Heart right ventricle (tissue), 16 donors: ENCODE data around the gene RAPGEF3. TPM values are rescaled to one million over a fixed set of nuclear protein-coding genes. Genes with fewer than 3 reads are reported as not detected.
A peak's percentile ranks its signal among the peaks of the same experiment; 100 is the strongest.

ENCODE experiments used
- ATAC-seq, 8 donors: fragments of 200-7000 bp; cut with Tn5 transposase; one replicate each; pipeline ENCODE4 v1.9.1; 2020; ENCODE audit warnings: mild to moderate bottlenecking in 8 of 8, moderate library complexity in 8 of 8, moderate number of reproducible peaks in 1 of 8
- DNase-seq, 2 donors: peaks; one replicate each; pipeline ENCODE4 v3.0.0-alpha.2; 2020
- H3K27ac ChIP-seq, 10 donors: fragments of 200-600 bp; sonication (generic) in 2 of 10; one replicate each; pipeline versions ENCODE4 v1.5.0 to v1.8.0; 2020 to 2022; ENCODE audit warnings: mild to moderate bottlenecking in 3 of 10
- H3K27me3 ChIP-seq, 7 donors: fragments of 200-600 bp; one replicate each; pipeline ENCODE4 v1.8.0; 2021 to 2022; ENCODE audit warnings: mild to moderate bottlenecking in 2 of 7
- H3K36me3 ChIP-seq, 9 donors: fragments of 200-600 bp; sonication (generic) in 1 of 9; one replicate each; pipeline versions ENCODE4 v1.5.0 to v1.8.0; 2020 to 2022; ENCODE audit warnings: mild to moderate bottlenecking in 2 of 9
- H3K4me1 ChIP-seq, 9 donors: fragments of 200-600 bp; sonication (generic) in 1 of 9; one replicate each; pipeline versions ENCODE4 v1.5.0 to v1.8.0; 2020 to 2022; ENCODE audit warnings: mild to moderate bottlenecking in 4 of 9
- H3K4me3 ChIP-seq, 10 donors: fragments of 200-600 bp; sonication (generic) in 2 of 10; one replicate each; pipeline versions ENCODE4 v1.5.0 to v1.8.0; 2020 to 2022; ENCODE audit warnings: mild to moderate bottlenecking in 7 of 10, moderate library complexity in 2 of 10
- H3K9me3 ChIP-seq, 11 donors: fragments of 200-600 bp in 10 of 11; sonication (generic) in 2 of 11; one replicate each; pipeline versions ENCODE4 v1.5.0 to v1.8.0; 2013 to 2022; ENCODE audit warnings: mild to moderate bottlenecking in 2 of 11, control low read depth in 1 of 11, moderate library complexity in 1 of 11
- WGBS, 2 donors: extraction: QIAGEN DNeasy Blood & Tissue Kit; methylation state at CpG; one replicate each; pipeline ENCODE4 v1.1.7; 2013; ENCODE audit warnings: inconsistent platforms in 1 of 2; 5-methylcytosine and 5-hydroxymethylcytosine counted together
- intact Hi-C, 10 donors: fragments of 100-400 bp; cut with DNase I; formaldehyde crosslinking; loops; one replicate each; pipeline versions ENCODE4 v1.11.1 to v1.14.2; 2022
- polyA plus RNA-seq, 2 donors: library from polyadenylated mRNA; stranded (reverse); fragments of 200-250 nt; gene quantifications; one replicate each; pipeline ENCODE4 v1.2.3, GENCODE V29; 2013
- total RNA-seq, 10 donors: library from RNA; stranded (reverse); fragmentation: NEBNext Ultra II Directional in 3 of 10; extraction: Animal tissue kit (Norgen Biotek cat#: 25700) in 3 of 10; gene quantifications; one replicate each; pipeline versions ENCODE4 v1.2.1 to v1.2.4, GENCODE V29; 2021 to 2023
- TF ChIP-seq, protein P1 (sequence below), 9 donors: fragments of 200-600 bp; sonication (generic) in 2 of 9; IDR thresholded peaks; one replicate each; pipeline versions ENCODE4 v1.5.0 to v1.8.0; 2021 to 2022; ENCODE audit warnings: antibody characterized with exemption in 9 of 9, mild to moderate bottlenecking in 5 of 9, moderate library complexity in 1 of 9
- donor health status: Arrhythmogenic right ventricular cardiomyopathy.
- donor health status: ischemic (EF 13 %, LVEDD 7.1; RV severe dilation, severe dysfunction).
- donor health status: healthy with polysubstance abuse.
- donor health status: DM: no; HTN: yes; CAD: no.
- donor health status: DM: no; HTN: no; CAD: no.
- donor health status: ischemic (EF 25% LVEDD 6.9; RV normal size, moderate dysfunction).
- donor health status: ischemic (EF 25% LVEDD 5.7; RV mildly dilated, moderate dysfunction).
- donor health status: healthy.
- donor health status: DM: yes; HTN: yes; CAD: no.
- donor health status: Ischemic cardiomyopathy.
- donor health status: ischemic (EF 35%, LVEDD 5.7; RV mildly dilated, moderate dysfunction).
- donor health status: nonischemic (EF 11% LVEDD 7.7; RV severe dilation, severe dysfunction).
- donor health status: DM: yes; HTN: yes; CAD: no.
- donor health status: PGD.
- donor health status: ischemic (EF 29% LVEDD 5.4; RV normal size, mild dysfunction).
- donor health status: nonischemic (EF 23%, LVEDD 6.1; RV moderate dilation, normal function).

RAPGEF3 gene
- total and polyA plus RNA-seq, 12 donors: 9.5 to 173 (median 20.1) TPM

DNA sequence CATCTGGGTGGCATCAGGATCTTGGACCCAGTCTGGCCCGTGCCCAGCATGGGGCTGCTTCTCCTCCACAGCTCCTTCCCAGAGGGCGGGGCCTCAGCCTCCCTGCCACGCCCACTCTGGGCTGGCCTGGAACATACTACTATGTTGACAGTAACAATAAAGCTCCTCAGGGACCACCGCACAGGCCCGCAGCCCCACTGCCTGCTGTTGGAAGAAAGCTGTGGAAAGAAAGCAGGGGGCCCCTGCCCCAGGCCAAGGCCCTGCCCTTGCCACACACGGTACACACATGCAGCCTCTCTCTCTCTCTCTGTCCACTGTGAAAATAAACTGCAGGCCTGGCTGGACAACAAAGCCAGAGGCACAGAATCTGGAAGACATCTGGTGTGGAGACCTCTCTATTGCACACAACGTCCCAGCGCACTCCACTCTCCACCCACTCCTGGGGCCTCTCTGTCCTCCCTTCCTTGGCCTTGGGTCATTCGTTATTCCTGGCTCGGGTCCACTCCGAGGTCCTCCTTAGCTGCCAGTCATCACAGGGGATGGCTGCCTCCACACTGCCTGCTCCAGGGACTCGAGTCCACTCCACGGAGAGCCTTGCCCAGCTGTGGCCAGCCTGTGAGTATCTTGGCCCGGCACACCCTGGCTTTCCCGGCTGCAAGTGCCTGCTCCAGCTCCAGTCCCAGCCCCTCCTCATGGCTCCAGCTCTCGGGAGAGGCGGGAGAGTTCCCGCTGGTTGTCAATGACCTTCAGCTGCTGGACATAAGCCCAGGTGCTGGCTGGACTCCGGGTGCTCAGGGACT, 21.6 kb downstream of the RAPGEF3 start:
- Histone ChIP-seq H3K36me3 (peaks cover 0 to 16% (median 0%) of the 10 kb centered on the region in 9 donors), H3K27me3 (no peaks in the 10 kb centered on the region), H3K4me1 (peaks cover 47 to 94% (median 84%) of the 10 kb centered on the region in 9 donors), H3K27ac (peak overlapping the region; percentile 76 to 93 (median 86)), H3K9me3 (no peaks in the 10 kb centered on the region), H3K4me3 (peak overlapping the region in 5 of 10 donors; percentile 1 to 18 (median 8))
- WGBS, 2 donors: 13% methylated on average over 19 of the region's 19 CpGs
- TF ChIP-seq, protein P1, sequence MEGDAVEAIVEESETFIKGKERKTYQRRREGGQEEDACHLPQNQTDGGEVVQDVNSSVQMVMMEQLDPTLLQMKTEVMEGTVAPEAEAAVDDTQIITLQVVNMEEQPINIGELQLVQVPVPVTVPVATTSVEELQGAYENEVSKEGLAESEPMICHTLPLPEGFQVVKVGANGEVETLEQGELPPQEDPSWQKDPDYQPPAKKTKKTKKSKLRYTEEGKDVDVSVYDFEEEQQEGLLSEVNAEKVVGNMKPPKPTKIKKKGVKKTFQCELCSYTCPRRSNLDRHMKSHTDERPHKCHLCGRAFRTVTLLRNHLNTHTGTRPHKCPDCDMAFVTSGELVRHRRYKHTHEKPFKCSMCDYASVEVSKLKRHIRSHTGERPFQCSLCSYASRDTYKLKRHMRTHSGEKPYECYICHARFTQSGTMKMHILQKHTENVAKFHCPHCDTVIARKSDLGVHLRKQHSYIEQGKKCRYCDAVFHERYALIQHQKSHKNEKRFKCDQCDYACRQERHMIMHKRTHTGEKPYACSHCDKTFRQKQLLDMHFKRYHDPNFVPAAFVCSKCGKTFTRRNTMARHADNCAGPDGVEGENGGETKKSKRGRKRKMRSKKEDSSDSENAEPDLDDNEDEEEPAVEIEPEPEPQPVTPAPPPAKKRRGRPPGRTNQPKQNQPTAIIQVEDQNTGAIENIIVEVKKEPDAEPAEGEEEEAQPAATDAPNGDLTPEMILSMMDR (IDR thresholded peaks at IDR 0.05): no peak
- intact Hi-C loops: loop anchor here in 4 of 10 donors (1.0 to 2.0 kb wide), 5 partner anchors 16 to 20 kb away; no protein-coding TSS in a partner anchor
- ATAC-seq (peak; percentile 77 to 89 (median 82)), DNase-seq (peak; percentile 90 to 91)

DNA sequence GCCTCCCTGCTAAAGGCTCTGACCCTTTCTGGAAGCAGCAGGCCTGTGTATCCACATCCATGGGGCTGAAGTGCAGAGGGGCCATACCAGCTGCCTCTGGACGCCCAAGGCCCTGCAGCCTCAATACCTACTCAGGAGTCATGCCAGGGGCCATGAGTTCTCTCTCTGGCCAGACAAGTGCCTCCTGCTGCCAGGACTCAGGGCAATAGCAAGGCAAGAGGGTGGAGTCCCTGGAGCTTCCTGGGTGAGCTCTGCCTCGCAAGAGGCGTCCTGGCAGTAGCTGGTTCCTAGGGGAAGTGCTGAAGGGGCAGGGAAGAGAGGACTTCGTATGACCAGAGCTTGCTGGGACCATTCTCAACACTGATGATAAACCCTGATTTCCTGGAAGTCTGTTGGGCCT, 22.5 kb downstream of the RAPGEF3 start:
- H3K4me1 ChIP-seq: peaks cover 41 to 95% (median 78%) of the 10 kb centered on the region in 9 donors
- ATAC-seq: no peak
- 31 to 49% methylated on average over 4 of the region's 4 CpGs for WGBS, 2 donors
- intact Hi-C loops: loop anchor here in 3 of 10 donors (2.0 kb wide), 3 partner anchors 17 to 19 kb away; no protein-coding TSS in a partner anchor
- no peak for DNase-seq
- H3K27me3 ChIP-seq: no peaks in the 10 kb centered on the region
- peaks cover 0 to 16% (median 0%) of the 10 kb centered on the region in 9 donors for H3K36me3 ChIP-seq
- peak overlapping the region; percentile 76 to 93 (median 86) for H3K27ac ChIP-seq
- H3K4me3 ChIP-seq: peak overlapping the region in 1 of 10 donors; percentile 18
- H3K9me3 ChIP-seq: no peaks in the 10 kb centered on the region
- TF ChIP-seq, protein P1 (IDR thresholded peaks at IDR 0.05): no peak

DNA sequence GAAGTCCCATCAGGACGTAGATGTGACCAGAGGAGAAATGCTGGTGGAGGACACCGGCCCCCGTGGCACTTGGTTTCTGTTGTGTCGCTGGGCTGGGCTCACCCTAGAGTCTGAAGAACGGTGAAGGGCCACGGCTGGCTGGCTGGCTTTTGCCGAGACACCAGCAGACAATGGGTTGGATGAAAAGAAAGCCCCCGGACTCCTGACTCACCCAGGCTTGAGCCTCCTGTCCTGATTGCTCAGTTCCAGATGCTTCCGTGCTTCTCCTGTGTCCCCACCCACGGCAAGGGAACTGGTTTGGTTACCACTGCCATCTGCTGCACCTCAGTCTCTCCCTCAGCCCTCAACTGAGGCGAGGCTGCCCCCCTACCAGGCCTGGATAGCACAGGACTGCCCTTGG, 23.0 kb downstream of the RAPGEF3 start:
- peak overlapping the region; percentile 45 to 93 (median 86) for H3K27ac ChIP-seq
- intact Hi-C loops: loop anchor here in 3 of 10 donors (2.0 kb wide), 3 partner anchors 17 to 19 kb away; no protein-coding TSS in a partner anchor

More for the DNA sequence above, 23.0 kb downstream of the RAPGEF3 start:
- Histone ChIP-seq H3K27me3 (no peaks in the 10 kb centered on the region), H3K9me3 (no peaks in the 10 kb centered on the region), H3K4me1 (peaks cover 38 to 95% (median 78%) of the 10 kb centered on the region in 9 donors), H3K4me3 (no peak overlapping the region), H3K36me3 (peaks cover 0 to 16% (median 0%) of the 10 kb centered on the region in 9 donors)
- ATAC-seq: no peak
- WGBS, 2 donors: 79 to 87% methylated on average over 11 of the region's 11 CpGs
- TF ChIP-seq, protein P1 (IDR thresholded peaks at IDR 0.05): no peak
- DNase-seq: no peak
